LNCAP (cell line): ENCODE data around the gene ERAP2.

ENCODE experiments used
- CTCF ChIP-seq: fragments of 450-650 bp; IDR thresholded peaks from 2 replicates; pipeline ENCODE4 v1.5.1; 2017; ENCODE audit warnings: mild to moderate bottlenecking

ERAP2 gene

GRCh38 chr5:96930589-96930988 lies 54.3 kb downstream of the ERAP2 start:
- no peak for TF ChIP-seq CTCF

- no peak for TF ChIP-seq CTCF
Measured at GRCh38 chr5:96931605-96932004, 55.3 kb downstream of the ERAP2 start.

GRCh38 chr5:96932026-96932425 lies 55.7 kb downstream of the ERAP2 start:
- TF ChIP-seq CTCF, result no peak

GRCh38 chr5:96933764-96934707 lies 57.7 kb downstream of the ERAP2 start:
- no peak for TF ChIP-seq CTCF

GRCh38 chr5:96934708-96935558 lies 58.6 kb downstream of the ERAP2 start:
- no peak for TF ChIP-seq CTCF

- TF ChIP-seq CTCF, result no peak
Measured at GRCh38 chr5:96935559-96936430, 59.5 kb downstream of the ERAP2 start, which contains the start of gene LNPEP. LNPEP (plus strand) TSS chr5:96936080; CDS start chr5:96936156, 76 bp downstream.
